LNCAP (cell line): ENCODE data around the gene C13orf46.

Experiments used
- TF ChIP-seq, protein P1 (sequence below): fragments of 450-650 bp; IDR thresholded peaks from 2 replicates; pipeline ENCODE4 v1.5.1; 2017; ENCODE audit warnings: mild to moderate bottlenecking

Gene C13orf46

DNA sequence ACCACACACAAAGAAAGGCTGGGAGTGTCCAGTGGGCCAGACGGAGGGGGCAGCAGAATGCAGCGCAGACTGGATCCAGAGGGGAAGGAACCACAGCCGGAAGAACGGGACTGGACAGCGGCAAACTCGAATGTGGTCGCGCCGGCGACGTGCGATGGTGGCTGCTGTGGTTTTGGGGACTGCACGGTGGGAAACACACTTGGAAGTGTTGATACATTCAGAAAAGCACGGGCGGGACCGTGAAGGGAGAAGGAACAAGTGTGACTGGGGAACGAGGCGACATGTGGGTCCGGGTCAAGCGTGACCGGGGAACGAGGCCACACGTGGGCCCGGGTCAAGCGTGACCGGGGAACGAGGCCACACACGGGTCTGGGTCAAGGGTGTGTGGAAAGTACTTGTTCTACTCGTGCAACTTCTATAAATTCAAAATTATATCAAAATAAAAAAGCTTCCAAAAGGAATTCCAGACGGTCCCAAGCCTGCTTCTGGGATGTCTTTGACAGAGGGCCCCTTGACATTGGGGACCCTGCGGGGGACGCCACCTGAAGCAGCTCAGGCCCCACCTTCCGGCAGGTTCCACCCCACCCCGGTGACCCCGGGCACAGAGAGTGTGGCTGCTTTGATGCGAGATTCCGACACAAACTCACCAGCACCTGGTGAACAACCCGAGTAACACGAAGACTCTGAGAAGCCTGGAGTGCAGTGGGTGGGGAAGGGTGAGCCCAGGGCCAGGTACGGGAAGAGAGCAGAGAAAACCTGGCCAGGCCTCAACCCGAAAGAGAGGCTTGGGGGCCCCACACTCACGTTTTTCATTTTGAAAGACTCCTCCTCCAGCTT lies 25.1 kb upstream of the C13orf46 start:
- TF ChIP-seq, protein P1, sequence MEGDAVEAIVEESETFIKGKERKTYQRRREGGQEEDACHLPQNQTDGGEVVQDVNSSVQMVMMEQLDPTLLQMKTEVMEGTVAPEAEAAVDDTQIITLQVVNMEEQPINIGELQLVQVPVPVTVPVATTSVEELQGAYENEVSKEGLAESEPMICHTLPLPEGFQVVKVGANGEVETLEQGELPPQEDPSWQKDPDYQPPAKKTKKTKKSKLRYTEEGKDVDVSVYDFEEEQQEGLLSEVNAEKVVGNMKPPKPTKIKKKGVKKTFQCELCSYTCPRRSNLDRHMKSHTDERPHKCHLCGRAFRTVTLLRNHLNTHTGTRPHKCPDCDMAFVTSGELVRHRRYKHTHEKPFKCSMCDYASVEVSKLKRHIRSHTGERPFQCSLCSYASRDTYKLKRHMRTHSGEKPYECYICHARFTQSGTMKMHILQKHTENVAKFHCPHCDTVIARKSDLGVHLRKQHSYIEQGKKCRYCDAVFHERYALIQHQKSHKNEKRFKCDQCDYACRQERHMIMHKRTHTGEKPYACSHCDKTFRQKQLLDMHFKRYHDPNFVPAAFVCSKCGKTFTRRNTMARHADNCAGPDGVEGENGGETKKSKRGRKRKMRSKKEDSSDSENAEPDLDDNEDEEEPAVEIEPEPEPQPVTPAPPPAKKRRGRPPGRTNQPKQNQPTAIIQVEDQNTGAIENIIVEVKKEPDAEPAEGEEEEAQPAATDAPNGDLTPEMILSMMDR, result no peak

DNA sequence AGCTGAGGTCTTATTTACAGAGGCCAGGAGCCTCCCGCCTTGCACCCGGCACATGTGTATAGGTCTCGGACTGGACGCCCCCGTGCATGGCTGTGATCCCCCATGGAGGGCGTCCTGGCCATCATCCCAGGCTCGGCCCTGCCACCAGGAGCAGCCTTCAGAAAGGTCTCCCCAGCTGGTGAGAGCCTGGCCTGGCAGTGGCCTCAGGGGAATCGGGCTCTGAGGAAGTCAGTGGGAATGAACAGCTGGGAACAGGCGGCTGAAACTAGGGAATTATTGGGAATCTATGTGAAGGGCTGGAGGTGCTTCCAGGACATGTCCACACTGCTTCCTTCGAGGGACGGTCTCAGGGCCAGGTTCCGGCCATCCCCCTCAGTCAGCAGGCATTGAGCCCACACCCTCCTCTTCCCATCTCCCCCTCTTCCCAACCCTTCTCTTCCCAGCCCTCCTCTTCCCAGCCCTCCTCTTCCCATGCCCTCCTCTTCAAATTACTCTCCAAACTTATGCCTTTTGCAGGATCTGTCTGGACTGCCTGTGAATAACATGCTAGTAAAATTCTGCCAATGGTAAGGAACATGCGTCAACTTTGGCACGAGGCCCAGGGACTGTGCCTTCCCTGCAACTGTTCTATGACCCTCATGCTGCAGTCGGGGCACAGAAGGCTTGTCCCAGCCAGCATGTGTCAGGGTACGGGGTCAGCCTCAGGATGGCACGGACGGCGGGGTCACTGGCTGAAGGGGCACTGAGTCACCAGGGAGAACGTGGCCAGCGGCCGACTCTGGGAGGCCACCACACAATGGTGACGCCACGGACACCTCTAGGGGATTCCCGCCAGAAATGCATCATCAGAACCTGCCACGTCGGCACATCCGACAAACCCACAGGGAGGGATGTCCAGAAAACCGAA lies 24.2 kb upstream of the C13orf46 start:
- TF ChIP-seq, protein P1, result no peak

DNA sequence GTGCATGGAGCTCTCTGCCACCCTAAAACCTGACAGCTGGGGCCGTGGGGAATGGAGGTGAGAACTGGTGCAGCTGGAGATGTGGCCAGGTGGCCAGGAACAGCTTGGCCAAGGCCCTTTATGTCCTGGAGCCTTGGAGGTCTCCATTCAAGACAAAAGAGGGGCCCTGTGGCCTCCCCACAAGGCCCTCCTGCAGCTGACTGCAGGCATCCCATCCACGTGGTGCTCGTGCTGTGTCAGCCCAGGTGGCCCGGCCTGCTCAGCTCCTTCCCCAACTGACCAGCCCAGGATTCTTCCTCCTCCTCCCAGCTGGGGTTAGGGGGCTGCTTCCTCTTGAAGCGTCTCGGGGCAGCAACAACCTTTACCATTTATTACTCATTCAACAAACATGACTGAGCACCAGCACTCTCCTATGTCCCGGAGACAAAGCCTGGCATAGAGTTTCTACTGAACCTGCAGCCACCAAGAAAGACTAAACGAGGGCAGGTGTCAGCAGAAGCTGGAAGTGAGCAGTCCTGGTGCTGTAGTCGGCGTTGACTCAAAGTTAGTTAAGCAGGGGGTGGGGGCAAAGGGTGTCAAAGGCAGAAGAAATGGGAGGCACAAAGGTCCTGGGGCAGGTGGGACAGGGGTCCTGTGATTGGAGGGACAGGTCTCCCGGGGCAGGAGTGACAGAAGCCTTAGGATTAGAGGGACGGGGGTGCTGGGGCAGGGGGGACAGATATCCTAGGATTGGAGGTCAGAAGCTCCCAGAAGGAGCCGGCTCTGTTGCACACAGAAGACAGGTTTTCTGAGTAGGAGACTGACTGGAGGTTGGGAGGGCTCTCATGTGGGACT lies 23.3 kb upstream of the C13orf46 start:
- TF ChIP-seq, protein P1, result no peak

DNA sequence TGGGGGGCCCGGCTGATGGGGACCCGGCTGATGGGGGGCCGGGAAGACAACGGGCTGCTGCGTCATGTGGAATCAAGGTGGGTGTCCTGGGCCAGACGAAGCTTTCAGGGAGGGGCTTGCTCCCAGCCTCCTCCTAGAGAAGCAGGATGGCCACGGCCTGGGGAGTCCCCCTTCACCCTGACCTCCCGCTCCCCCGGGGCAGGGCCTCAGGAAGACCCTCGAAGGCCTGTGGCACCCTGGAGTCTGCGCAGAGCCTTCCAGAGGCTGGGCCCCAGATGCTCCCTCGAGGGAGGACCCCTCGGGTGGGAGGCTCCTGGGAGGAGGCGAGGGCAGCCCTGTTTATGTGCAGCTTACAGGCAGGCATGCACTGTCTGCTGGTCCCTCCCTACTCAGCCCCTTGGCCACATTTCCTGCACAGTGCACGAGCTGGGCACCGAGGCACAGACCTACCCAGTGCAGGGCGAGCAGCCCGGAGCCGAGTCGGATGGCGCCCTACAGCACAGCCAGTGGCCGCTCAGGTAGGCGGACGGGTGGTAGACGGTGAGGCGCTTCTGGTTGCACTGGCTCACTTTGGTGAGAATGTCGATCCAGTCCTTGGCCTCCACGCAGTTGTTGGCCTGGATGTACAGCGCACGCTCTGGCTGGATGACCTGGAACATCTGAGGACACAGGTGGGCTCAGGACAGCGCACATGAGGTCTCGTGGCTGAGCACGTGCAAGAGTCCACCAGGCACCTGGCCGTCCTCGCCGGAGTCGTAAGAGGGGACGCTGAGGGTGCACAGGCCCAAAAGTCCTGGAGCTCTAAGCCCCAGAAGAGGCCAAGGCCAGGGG lies 22.4 kb upstream of the C13orf46 start:
- TF ChIP-seq, protein P1, result no peak

DNA sequence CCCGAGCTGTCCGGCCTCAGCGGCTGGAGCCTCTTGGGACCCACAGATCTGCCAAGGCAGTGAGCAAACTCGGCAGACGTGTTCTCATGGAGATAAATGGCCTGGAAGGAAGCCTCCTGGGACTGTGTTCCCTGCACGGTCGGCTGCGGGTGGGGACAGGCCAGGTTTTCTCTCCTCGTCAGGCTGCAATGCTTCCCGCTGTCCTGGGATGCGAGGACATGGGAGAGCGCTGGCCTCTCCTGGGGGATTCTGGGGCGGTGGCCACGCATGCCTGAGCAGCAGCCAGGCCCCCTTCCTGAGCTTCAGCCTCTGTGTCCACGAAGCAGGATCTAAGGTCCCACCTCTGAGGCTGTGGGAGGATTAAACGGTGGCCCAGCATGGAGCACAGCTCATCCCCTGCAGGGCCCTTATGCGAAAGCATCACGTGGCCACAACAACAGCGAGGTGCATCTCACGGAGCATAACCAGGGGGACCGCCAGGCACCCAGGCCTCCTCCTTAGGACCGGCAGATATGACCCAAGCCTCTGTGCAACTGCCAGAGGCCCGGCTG lies 21.2 kb upstream of the C13orf46 start:
- TF ChIP-seq, protein P1, result no peak

DNA sequence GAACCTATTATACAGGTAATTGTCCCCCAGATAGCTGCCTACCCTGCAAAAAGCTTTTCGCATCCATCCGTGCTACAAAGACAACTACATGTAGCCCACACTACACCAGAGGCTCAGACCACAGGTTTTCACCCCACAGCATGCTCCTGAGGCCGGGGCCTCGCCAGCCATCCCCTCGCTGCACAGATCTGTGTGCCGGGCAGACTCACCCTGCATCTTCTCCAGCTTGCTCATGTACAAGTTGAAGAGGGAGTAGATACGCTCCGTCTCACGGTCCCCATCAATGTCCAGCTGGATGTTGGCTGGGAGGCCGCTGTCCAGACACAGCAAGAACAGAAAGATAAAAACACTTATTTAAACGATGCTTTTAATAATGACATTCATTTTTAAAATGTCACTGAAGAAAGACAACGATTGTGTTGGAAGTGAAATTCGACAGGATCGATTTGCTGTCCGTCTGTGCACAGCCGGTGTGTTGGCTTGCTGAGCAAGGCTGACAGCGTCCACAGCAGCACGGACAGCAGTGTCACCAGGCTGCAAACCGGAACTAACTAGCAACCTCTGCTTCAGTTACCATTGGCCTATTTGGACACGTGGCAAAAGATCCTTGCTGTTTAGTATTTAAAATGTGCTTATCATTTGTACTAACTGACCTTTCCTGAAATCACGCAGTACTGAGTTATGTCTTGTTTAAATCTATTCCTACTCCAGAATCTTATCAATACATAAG lies 18.6 kb upstream of the C13orf46 start:
- TF ChIP-seq, protein P1, result no peak
